Measurements from ENCODE around the gene TPRX2. TPM values are rescaled to one million over a fixed set of nuclear protein-coding genes. Genes with fewer than 3 reads are reported as not detected.

The TPRX2 gene
- total RNA-seq, 4 donors from 2014 or later, result not detected

DNA sequence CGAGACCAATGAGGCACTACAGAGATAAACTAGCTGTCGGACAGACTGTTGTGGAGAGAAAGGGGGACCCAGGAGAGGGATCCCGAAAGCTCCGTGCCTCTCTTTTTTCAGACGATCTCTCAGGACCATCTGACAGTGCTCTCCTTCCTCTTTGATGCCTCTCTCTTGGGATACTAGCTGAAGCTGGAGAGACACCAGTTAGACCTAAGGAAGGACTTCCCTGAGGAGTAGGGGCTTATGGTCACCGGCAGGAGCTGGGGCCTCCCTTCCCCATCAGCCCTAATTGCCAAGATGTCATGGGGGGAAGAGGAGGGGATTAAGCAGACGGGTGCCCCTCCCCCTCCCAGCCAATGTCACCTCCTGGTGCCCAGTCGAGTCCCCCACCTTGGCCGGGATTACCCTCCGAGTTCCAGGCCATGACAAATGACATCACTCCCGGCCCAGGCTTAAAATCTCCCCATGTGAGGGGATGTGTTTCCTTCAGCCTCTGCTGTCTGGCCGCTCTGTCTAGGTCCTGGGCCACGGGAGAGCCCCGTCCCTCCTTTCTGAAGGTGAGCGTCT, 37.5 kb upstream of the TPRX2 start, which contains the start of gene CRX:
Gene CRX (plus strand): TSS at position 478 of the 561 bp plus-strand sequence. CDS start 12,507 bp downstream, outside the sequence.
- Histone ChIP-seq H3K9me3 (no peaks in the 10 kb centered on the region), H3K4me3 (no peak within 1 kb of the TSS), H3K4me1 (no peaks in the 10 kb centered on the region), H3K27ac (no peak within 1 kb of the TSS), H3K36me3 (no peaks in the 10 kb centered on the region), H3K27me3 (no peaks in the 10 kb centered on the region)
- TF ChIP-seq, protein P1, sequence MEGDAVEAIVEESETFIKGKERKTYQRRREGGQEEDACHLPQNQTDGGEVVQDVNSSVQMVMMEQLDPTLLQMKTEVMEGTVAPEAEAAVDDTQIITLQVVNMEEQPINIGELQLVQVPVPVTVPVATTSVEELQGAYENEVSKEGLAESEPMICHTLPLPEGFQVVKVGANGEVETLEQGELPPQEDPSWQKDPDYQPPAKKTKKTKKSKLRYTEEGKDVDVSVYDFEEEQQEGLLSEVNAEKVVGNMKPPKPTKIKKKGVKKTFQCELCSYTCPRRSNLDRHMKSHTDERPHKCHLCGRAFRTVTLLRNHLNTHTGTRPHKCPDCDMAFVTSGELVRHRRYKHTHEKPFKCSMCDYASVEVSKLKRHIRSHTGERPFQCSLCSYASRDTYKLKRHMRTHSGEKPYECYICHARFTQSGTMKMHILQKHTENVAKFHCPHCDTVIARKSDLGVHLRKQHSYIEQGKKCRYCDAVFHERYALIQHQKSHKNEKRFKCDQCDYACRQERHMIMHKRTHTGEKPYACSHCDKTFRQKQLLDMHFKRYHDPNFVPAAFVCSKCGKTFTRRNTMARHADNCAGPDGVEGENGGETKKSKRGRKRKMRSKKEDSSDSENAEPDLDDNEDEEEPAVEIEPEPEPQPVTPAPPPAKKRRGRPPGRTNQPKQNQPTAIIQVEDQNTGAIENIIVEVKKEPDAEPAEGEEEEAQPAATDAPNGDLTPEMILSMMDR (IDR thresholded peaks at IDR 0.05), result no peak
- TF ChIP-seq POLR2A (IDR thresholded peaks at IDR 0.05), result no peak
- DNase-seq, result no peak

DNA sequence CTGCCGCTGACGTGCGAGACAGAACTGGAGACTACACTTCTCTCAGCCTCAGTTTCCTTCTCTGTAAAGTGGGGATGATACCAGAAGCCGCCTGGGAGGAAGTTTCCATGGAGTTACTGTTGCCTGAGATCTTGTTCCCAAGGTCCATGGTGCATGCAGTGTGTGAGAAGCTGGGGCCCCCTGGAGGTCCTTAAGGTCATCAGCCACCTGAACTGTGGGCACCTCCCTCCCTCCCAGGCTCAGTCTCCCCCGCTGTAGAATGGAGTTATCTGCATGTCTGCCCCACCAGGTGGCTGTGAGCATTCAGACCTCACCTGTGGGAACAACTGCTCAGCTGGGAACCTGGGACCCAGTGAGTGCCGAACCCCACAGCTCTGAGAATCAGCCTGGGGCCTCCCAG, 34.6 kb upstream of the TPRX2 start:
- Histone ChIP-seq H3K27ac (no peak overlapping the region), H3K27me3 (no peaks in the 10 kb centered on the region), H3K9me3 (no peaks in the 10 kb centered on the region), H3K4me3 (no peak overlapping the region), H3K4me1 (no peaks in the 10 kb centered on the region), H3K36me3 (no peaks in the 10 kb centered on the region)
- no peak for DNase-seq
- TF ChIP-seq, protein P1 (IDR thresholded peaks at IDR 0.05), result no peak
- no peak for TF ChIP-seq POLR2A (IDR thresholded peaks at IDR 0.05)

DNA sequence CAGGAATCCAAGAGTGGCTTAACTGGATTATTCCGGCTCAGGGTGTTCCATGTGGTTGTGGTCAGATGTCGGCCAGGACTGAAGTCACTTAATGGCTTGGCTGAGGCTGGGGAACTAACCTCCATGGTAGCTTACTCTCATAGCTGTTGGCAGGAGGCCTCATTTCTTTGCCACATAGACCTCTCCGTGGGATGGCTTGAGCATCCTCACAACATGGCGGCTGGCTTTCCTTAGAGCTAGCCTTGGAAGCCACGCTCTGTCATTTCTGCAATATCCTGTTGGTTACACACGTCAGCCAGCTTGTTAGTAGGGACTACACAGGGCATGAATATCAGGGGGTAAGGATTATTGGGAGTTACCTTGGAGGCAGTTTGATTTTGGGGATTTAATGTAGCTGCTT, 32.2 kb upstream of the TPRX2 start:
- Histone ChIP-seq H3K27ac (no peak overlapping the region), H3K4me3 (no peak overlapping the region), H3K27me3 (no peaks in the 10 kb centered on the region), H3K36me3 (no peaks in the 10 kb centered on the region), H3K9me3 (no peaks in the 10 kb centered on the region), H3K4me1 (no peaks in the 10 kb centered on the region)
- no peak for DNase-seq
- TF ChIP-seq, protein P1 (IDR thresholded peaks at IDR 0.05), result no peak
- TF ChIP-seq POLR2A (IDR thresholded peaks at IDR 0.05), result no peak

DNA sequence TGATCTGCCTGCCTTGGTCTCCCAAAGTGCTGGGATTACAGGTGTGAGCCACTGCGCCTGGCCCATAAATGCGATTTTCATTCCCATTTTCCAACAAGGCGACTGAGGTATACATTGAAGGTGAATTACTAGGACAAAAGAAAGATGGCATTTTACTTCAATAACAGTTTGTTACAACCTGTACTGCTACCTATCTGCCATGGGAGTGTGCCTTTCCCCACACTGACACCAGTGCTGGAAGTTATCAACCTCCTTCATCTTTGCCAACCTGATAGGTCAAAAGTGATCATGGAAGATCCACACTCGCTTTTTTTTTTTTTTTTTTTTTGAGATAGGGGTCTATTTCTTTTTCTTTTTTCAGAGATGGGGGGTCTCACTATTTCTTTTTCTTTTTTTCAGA, 26.3 kb upstream of the TPRX2 start:
- DNase-seq, result no peak
- Histone ChIP-seq H3K27me3 (no peaks in the 10 kb centered on the region), H3K4me3 (no peak overlapping the region), H3K36me3 (no peaks in the 10 kb centered on the region), H3K9me3 (no peaks in the 10 kb centered on the region), H3K27ac (no peak overlapping the region), H3K4me1 (no peaks in the 10 kb centered on the region)
- TF ChIP-seq, protein P1 (IDR thresholded peaks at IDR 0.05), result no peak
- no peak for TF ChIP-seq POLR2A (IDR thresholded peaks at IDR 0.05)

DNA sequence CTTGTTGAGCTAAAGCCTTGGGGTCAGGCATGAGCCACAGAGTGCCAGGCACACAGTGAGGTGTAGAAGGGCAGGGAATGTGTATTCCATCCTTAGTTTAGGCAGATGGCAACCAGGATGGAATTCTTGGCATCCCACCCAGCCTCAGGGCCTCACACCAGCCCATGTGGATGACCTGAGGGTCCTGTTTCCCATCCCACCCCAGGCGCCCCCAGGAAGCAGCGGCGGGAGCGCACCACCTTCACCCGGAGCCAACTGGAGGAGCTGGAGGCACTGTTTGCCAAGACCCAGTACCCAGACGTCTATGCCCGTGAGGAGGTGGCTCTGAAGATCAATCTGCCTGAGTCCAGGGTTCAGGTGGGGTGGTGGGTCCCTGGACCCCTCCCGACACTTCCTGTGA, 23.0 kb upstream of the TPRX2 start:
- Histone ChIP-seq H3K36me3 (no peaks in the 10 kb centered on the region), H3K4me1 (no peaks in the 10 kb centered on the region), H3K27me3 (no peaks in the 10 kb centered on the region), H3K27ac (no peak overlapping the region), H3K9me3 (no peaks in the 10 kb centered on the region), H3K4me3 (no peak overlapping the region)
- no peak for DNase-seq
- TF ChIP-seq, protein P1 (IDR thresholded peaks at IDR 0.05), result no peak
- no peak for TF ChIP-seq POLR2A (IDR thresholded peaks at IDR 0.05)

DNA sequence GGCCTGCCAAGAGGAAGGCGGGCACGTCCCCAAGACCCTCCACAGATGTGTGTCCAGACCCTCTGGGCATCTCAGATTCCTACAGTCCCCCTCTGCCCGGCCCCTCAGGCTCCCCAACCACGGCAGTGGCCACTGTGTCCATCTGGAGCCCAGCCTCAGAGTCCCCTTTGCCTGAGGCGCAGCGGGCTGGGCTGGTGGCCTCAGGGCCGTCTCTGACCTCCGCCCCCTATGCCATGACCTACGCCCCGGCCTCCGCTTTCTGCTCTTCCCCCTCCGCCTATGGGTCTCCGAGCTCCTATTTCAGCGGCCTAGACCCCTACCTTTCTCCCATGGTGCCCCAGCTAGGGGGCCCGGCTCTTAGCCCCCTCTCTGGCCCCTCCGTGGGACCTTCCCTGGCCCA, 19.6 kb upstream of the TPRX2 start:
- no peaks in the 10 kb centered on the region for H3K27me3 ChIP-seq
- no peaks in the 10 kb centered on the region for H3K4me1 ChIP-seq
- no peak overlapping the region for H3K27ac ChIP-seq
- no peaks in the 10 kb centered on the region for H3K9me3 ChIP-seq
- H3K4me3 ChIP-seq, result no peak overlapping the region
- no peaks in the 10 kb centered on the region for H3K36me3 ChIP-seq
- DNase-seq, result no peak
- TF ChIP-seq, protein P1 (IDR thresholded peaks at IDR 0.05), result no peak
- no peak for TF ChIP-seq POLR2A (IDR thresholded peaks at IDR 0.05)

Measured in Peyer's patch (tissue), 4 donors.